ENCODE measurements around the gene CD14. TPM values are rescaled to one million over a fixed set of nuclear protein-coding genes. Genes with fewer than 3 reads are reported as not detected.

The CD14 gene
- total RNA-seq, 1 donor from 2014 or later, result 48.4 TPM

GRCh38 chr5:140633501-140633900 lies 526 bp upstream of the CD14 start:
- Histone ChIP-seq H3K36me3 (no peaks in the 10 kb centered on the region), H3K4me3 (no peak overlapping the region), H3K4me1 (peaks cover 25% of the 10 kb centered on the region), H3K27ac (peak overlapping the region; percentile 72), H3K9me3 (no peaks in the 10 kb centered on the region), H3K27me3 (no peaks in the 10 kb centered on the region)
- TF ChIP-seq CTCF (IDR thresholded peaks at IDR 0.05), result no peak
- TF ChIP-seq POLR2A (IDR thresholded peaks at IDR 0.05), result no peak
- TF ChIP-seq POLR2AphosphoS5 (IDR thresholded peaks at IDR 0.05; ENCODE audit: insufficient read depth in 1 of 2, low read depth in 1 of 2), result no peak
- intact Hi-C loops (cut with DNase I), result loop anchor here (10.0 kb wide), 1 partner anchor 69 kb away; the partner anchor contains the start of genes APBB3 and SLC35A4
- DNase-seq (ENCODE audit: extremely low spot score in 2 of 2), result no peak

GRCh38 chr5:140632366-140633020 lies 482 bp downstream of the CD14 start:
- Histone ChIP-seq H3K4me1 (peaks cover 25% of the 10 kb centered on the region), H3K9me3 (no peaks in the 10 kb centered on the region), H3K27me3 (no peaks in the 10 kb centered on the region), H3K4me3 (peak overlapping the region; percentile 50 to 55), H3K36me3 (no peaks in the 10 kb centered on the region), H3K27ac (peak overlapping the region; percentile 72)
- no peak for TF ChIP-seq POLR2A (IDR thresholded peaks at IDR 0.05)
- TF ChIP-seq POLR2AphosphoS5 (IDR thresholded peaks at IDR 0.05; ENCODE audit: insufficient read depth in 1 of 2, low read depth in 1 of 2), result peak in 1 of 2 donors; percentile 50
- DNase-seq (ENCODE audit: extremely low spot score in 2 of 2), result no peak
- intact Hi-C loops (cut with DNase I), result loop anchor here (10.0 kb wide), 1 partner anchor 68 kb away; the partner anchor contains the start of genes APBB3 and SLC35A4

- no peaks in the 10 kb centered on the region for H3K36me3 ChIP-seq
- peak overlapping the region; percentile 50 to 55 for H3K4me3 ChIP-seq
- intact Hi-C loops (cut with DNase I), result loop anchor here (10.0 kb wide), 1 partner anchor 67 kb away; the partner anchor contains the start of genes APBB3 and SLC35A4
- H3K4me1 ChIP-seq, result peaks cover 25% of the 10 kb centered on the region
- no peak for TF ChIP-seq POLR2AphosphoS5 (IDR thresholded peaks at IDR 0.05; ENCODE audit: insufficient read depth in 1 of 2, low read depth in 1 of 2)
- TF ChIP-seq POLR2A (IDR thresholded peaks at IDR 0.05), result no peak
- TF ChIP-seq CTCF (IDR thresholded peaks at IDR 0.05), result no peak
- H3K27me3 ChIP-seq, result no peaks in the 10 kb centered on the region
- no peak for DNase-seq (ENCODE audit: extremely low spot score in 2 of 2)
- H3K27ac ChIP-seq, result peak overlapping the region; percentile 72
- no peaks in the 10 kb centered on the region for H3K9me3 ChIP-seq
Measured at GRCh38 chr5:140631831-140632365, 1.1 kb downstream of the CD14 start.

- Histone ChIP-seq H3K9me3 (no peaks in the 10 kb centered on the region), H3K27ac (no peak overlapping the region), H3K27me3 (no peaks in the 10 kb centered on the region), H3K4me1 (peaks cover 25% of the 10 kb centered on the region), H3K36me3 (no peaks in the 10 kb centered on the region), H3K4me3 (peak overlapping the region in 1 of 2 donors; percentile 55)
- TF ChIP-seq POLR2AphosphoS5 (IDR thresholded peaks at IDR 0.05; ENCODE audit: insufficient read depth in 1 of 2, low read depth in 1 of 2), result no peak
- no peak for TF ChIP-seq CTCF (IDR thresholded peaks at IDR 0.05)
- no peak for TF ChIP-seq POLR2A (IDR thresholded peaks at IDR 0.05)
- DNase-seq (ENCODE audit: extremely low spot score in 2 of 2), result no peak
- intact Hi-C loops (cut with DNase I), result loop anchor here (10.0 kb wide), 1 partner anchor 66 kb away; the partner anchor contains the start of genes APBB3 and SLC35A4
Measured at GRCh38 chr5:140631036-140631417, 1.9 kb downstream of the CD14 start.

- no peak for DNase-seq (ENCODE audit: extremely low spot score in 2 of 2)
- peak overlapping the region in 1 of 2 donors; percentile 55 for H3K4me3 ChIP-seq
- H3K36me3 ChIP-seq, result no peaks in the 10 kb centered on the region
- no peaks in the 10 kb centered on the region for H3K27me3 ChIP-seq
- intact Hi-C loops (cut with DNase I), result loop anchor here (10.0 kb wide), 1 partner anchor 66 kb away; the partner anchor contains the start of genes APBB3 and SLC35A4
- no peaks in the 10 kb centered on the region for H3K9me3 ChIP-seq
- peaks cover 25% of the 10 kb centered on the region for H3K4me1 ChIP-seq
- no peak overlapping the region for H3K27ac ChIP-seq
- no peak for TF ChIP-seq CTCF (IDR thresholded peaks at IDR 0.05)
- TF ChIP-seq POLR2AphosphoS5 (IDR thresholded peaks at IDR 0.05; ENCODE audit: insufficient read depth in 1 of 2, low read depth in 1 of 2), result no peak
Measured at GRCh38 chr5:140630292-140631035, 2.5 kb downstream of the CD14 start.

Data from vagina (tissue), 2 donors.